HUES48 (cell line): ENCODE results near the gene ZFAND3.

Experiments used
- H3K27ac ChIP-seq: one replicate; pipeline ENCODE4 v1.7.0; 2013; ENCODE audit warnings: low read depth, low read length, inconsistent platforms
- H3K27me3 ChIP-seq: 2 replicates; pipeline ENCODE4 v1.6.1; 2013; ENCODE audit warnings: mild to moderate bottlenecking, low read length; ENCODE audit not compliant: control insufficient read depth, insufficient read depth
- H3K36me3 ChIP-seq: 2 replicates; pipeline ENCODE4 v1.6.1; 2013; ENCODE audit warnings: low read length; ENCODE audit not compliant: control insufficient read depth, insufficient read depth
- H3K4me1 ChIP-seq: 2 replicates; pipeline ENCODE4 v1.6.1; 2013; ENCODE audit warnings: mild to moderate bottlenecking, low read length; ENCODE audit not compliant: control insufficient read depth, insufficient read depth
- H3K4me3 ChIP-seq: 2 replicates; pipeline ENCODE4 v1.5.1; 2013; ENCODE audit warnings: mild to moderate bottlenecking, low read depth, low read length
- H3K9ac ChIP-seq: 2 replicates; pipeline ENCODE4 v1.6.1; 2013; ENCODE audit warnings: mild to moderate bottlenecking, low read depth, low read length, moderate library complexity
- H3K9me3 ChIP-seq: 2 replicates; pipeline ENCODE4 v1.6.1; 2013; ENCODE audit warnings: low read length; ENCODE audit not compliant: control insufficient read depth, insufficient read depth

ZFAND3 gene

DNA sequence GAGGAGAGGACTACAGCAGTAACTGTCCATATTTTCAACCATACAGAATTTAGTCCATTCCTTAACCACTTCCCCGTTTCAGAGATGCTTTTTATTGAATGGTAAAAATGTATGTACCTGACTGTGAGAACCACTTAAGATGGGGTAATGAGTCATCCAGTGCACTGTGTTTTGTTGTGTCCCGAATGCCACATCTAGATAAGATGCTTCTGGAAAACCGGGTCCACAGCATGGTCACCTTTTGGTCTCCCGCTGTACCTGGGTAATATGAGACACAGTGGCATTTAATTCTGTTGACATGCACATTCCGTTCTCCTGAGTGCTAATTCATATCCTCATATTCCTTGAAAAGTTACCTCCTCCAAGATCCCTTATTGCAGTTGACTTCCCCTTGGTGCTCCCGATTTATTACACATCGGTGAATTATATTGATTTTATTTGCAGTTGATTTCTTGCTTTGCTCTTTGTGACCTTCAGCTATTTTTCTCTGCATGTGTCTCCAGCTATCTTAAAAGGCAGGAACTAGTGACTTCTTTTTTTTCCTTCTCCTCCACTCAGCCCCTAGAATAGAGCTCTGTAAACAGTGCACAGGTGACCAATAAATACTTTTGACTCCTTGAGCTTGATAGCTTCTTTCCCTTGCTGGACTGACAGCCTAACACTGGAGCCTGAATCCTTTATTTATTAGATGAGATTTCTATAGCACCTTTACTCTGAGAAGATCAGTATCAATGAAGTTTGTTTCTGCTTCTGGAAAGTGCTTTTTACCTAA lies 314.6 kb downstream of the ZFAND3 start:
- no peaks in the 10 kb centered on the region for H3K27me3 ChIP-seq
- H3K4me3 ChIP-seq, result no peak overlapping the region
- H3K9me3 ChIP-seq, result no peaks in the 10 kb centered on the region
- H3K36me3 ChIP-seq, result no peaks in the 10 kb centered on the region
- no peak overlapping the region for H3K9ac ChIP-seq
- no peak overlapping the region for H3K27ac ChIP-seq
- H3K4me1 ChIP-seq, result peaks cover 26% of the 10 kb centered on the region

DNA sequence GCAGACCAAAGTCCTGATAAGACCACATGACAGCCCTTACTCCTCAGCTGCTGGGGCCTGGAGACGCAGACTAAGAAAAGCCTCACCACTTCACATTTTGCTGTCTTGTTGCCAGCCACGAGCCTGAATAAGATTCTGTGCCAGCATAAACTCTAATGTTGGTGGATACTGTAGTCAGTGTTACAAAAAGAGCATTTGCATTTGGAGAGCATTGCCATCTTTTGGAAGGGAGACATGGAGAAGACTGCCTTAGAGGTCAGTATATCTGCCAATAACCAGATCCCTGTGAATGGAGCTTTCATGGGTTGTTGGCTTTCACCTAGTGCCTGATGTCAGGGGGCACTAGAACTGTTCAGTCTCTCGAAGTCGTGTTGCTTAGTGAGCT lies 315.2 kb downstream of the ZFAND3 start:
- no peaks in the 10 kb centered on the region for H3K36me3 ChIP-seq
- H3K9me3 ChIP-seq, result no peaks in the 10 kb centered on the region
- H3K27me3 ChIP-seq, result no peaks in the 10 kb centered on the region
- no peak overlapping the region for H3K4me3 ChIP-seq
- H3K9ac ChIP-seq, result no peak overlapping the region
- H3K27ac ChIP-seq, result no peak overlapping the region
- H3K4me1 ChIP-seq, result peaks cover 31% of the 10 kb centered on the region

- H3K9me3 ChIP-seq, result no peaks in the 10 kb centered on the region
- H3K4me1 ChIP-seq, result peaks cover 31% of the 10 kb centered on the region
- H3K36me3 ChIP-seq, result no peaks in the 10 kb centered on the region
- H3K4me3 ChIP-seq, result no peak overlapping the region
- no peaks in the 10 kb centered on the region for H3K27me3 ChIP-seq
- peak overlapping the region; percentile 29 for H3K27ac ChIP-seq
- no peak overlapping the region for H3K9ac ChIP-seq
These were observed 317.0 kb downstream of the ZFAND3 start for GRCh38 chr6:38136547-38136946.

GRCh38 chr6:38137608-38138265 lies 318.2 kb downstream of the ZFAND3 start:
- H3K36me3 ChIP-seq, result no peaks in the 10 kb centered on the region
- H3K9ac ChIP-seq, result peak overlapping the region; percentile 50; the same call in 1 of the 2 replicates

GRCh38 chr6:38138374-38138773 lies 318.8 kb downstream of the ZFAND3 start:
- Histone ChIP-seq H3K27ac (peak overlapping the region; percentile 74), H3K4me3 (peak overlapping the region; percentile 22; the same call in 1 of the 2 replicates), H3K9ac (peak overlapping the region; percentile 50; the same call in 1 of the 2 replicates), H3K27me3 (no peaks in the 10 kb centered on the region), H3K9me3 (no peaks in the 10 kb centered on the region), H3K4me1 (peaks cover 36% of the 10 kb centered on the region), H3K36me3 (no peaks in the 10 kb centered on the region)

More at GRCh38 chr6:38137608-38138265, 318.2 kb downstream of the ZFAND3 start:
- H3K4me1 ChIP-seq, result peaks cover 34% of the 10 kb centered on the region
- H3K27ac ChIP-seq, result peak overlapping the region; percentile 74
- H3K9me3 ChIP-seq, result no peaks in the 10 kb centered on the region
- no peaks in the 10 kb centered on the region for H3K27me3 ChIP-seq
- peak overlapping the region; percentile 22; the same call in 1 of the 2 replicates for H3K4me3 ChIP-seq

DNA sequence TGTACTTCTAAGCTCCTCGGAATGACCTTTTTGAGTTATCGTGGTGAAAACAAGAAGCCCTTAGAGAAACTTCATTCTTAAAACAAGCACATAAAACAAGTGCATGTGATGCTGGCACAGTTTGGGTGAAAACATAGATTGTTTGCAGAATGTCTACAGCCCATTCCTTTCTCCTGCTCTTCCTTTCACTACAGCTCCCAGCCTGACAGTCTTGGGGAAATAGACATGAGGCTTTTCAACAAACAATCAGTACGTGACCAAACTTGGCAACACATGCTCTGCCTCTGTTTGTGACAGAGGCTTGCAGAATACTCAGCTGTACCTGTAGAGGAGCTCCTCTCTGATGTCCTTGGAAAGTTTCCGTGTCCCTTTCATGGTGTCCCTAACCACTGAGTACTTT lies 321.6 kb downstream of the ZFAND3 start:
- H3K27ac ChIP-seq, result no peak overlapping the region
- peaks cover 50% of the 10 kb centered on the region for H3K4me1 ChIP-seq
- no peak overlapping the region for H3K9ac ChIP-seq
- H3K27me3 ChIP-seq, result no peaks in the 10 kb centered on the region
- no peaks in the 10 kb centered on the region for H3K9me3 ChIP-seq
- H3K36me3 ChIP-seq, result no peaks in the 10 kb centered on the region
- no peak overlapping the region for H3K4me3 ChIP-seq

DNA sequence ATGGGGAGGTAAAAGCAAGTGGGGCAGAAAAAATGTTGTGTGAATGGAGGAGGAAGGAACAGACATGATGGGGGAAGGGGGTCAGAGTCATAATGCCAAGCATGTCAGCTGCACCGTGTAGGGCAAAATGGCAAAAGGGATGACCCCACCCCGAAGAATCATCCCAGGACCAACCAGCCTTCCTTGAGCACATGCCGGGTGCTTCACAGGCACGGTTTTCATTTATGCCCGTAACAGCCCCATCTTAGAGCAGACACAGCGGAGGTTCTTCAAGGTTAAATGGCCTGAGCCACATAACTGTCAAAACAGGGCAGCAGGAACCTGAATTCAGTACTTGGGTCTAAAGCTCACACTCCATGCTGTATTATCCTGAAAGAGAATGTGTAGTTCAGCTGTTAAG lies 322.2 kb downstream of the ZFAND3 start:
- Histone ChIP-seq H3K4me3 (no peak overlapping the region), H3K27me3 (no peaks in the 10 kb centered on the region), H3K9me3 (no peaks in the 10 kb centered on the region), H3K27ac (no peak overlapping the region), H3K4me1 (peaks cover 48% of the 10 kb centered on the region), H3K9ac (no peak overlapping the region), H3K36me3 (no peaks in the 10 kb centered on the region)

GRCh38 chr6:38142178-38142902 lies 322.8 kb downstream of the ZFAND3 start:
- H3K4me1 ChIP-seq, result peaks cover 42% of the 10 kb centered on the region
- no peaks in the 10 kb centered on the region for H3K36me3 ChIP-seq
- no peak overlapping the region for H3K9ac ChIP-seq
- H3K4me3 ChIP-seq, result no peak overlapping the region
- no peak overlapping the region for H3K27ac ChIP-seq
- no peaks in the 10 kb centered on the region for H3K27me3 ChIP-seq
- no peaks in the 10 kb centered on the region for H3K9me3 ChIP-seq

- Histone ChIP-seq H3K9ac (no peak overlapping the region), H3K4me3 (no peak overlapping the region), H3K4me1 (peaks cover 31% of the 10 kb centered on the region), H3K9me3 (no peaks in the 10 kb centered on the region), H3K36me3 (no peaks in the 10 kb centered on the region), H3K27me3 (no peaks in the 10 kb centered on the region), H3K27ac (no peak overlapping the region)
These were observed 323.9 kb downstream of the ZFAND3 start for GRCh38 chr6:38143191-38144150.

DNA sequence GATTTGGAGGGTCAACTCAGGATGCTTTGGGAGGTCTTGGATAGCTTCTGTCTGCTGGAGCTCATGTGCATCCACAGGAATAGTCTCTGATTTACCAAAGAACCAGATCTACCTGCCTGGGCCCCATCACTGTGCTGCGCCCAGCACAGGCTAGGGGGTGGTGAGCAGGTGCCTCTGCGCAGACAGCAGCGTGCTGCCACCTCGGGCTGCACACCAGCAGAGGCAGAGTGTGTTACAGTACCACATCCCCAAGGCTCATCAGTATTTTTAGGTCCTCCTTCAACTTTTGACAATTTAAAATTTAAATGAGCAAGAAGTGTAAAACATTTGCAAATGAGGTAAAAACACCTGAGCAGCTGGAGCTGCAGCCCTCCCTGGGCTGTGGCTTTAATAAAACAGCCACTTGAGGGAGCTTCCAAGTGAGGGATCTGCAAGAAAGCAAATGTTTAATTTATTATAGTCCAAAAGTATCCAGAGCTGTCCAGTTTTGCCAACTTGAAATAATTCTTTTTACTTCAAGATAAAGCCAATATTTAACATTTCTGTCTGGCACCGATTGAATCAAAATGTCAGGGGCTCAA lies 324.9 kb downstream of the ZFAND3 start:
- Histone ChIP-seq H3K4me3 (no peak overlapping the region), H3K27me3 (no peaks in the 10 kb centered on the region), H3K27ac (no peak overlapping the region), H3K4me1 (peaks cover 21% of the 10 kb centered on the region), H3K36me3 (no peaks in the 10 kb centered on the region), H3K9me3 (no peaks in the 10 kb centered on the region), H3K9ac (no peak overlapping the region)
